ENCODE measurements around the gene DUSP9. TPM values are rescaled to one million over a fixed set of nuclear protein-coding genes. Genes with fewer than 3 reads are reported as not detected.

Gene DUSP9
- total and polyA plus RNA-seq, 10 of the 15 experiments (the other 5 are each of a cell fraction or from before 2014, with no cell fraction given), result 0.10 TPM; not detected in 9

- Histone ChIP-seq H3K9ac (ENCODE audit: control insufficient read depth, insufficient read depth, low read length) (no peak overlapping the region), H3K27me3 (replicated peaks in 1 of 2; ENCODE audit: control insufficient read depth in 2 of 2, insufficient read depth in 2 of 2, low read length in 1 of 2) (no peaks in the 10 kb centered on the region), H3K4me1 (ENCODE audit: control insufficient read depth, insufficient read depth, low read length) (no peaks in the 10 kb centered on the region), H3K27ac (ENCODE audit: control insufficient read depth, insufficient read depth) (no peak overlapping the region), H4K20me1 (ENCODE audit: control insufficient read depth, insufficient read depth) (no peaks in the 10 kb centered on the region), H3K4me2 (ENCODE audit: control insufficient read depth, insufficient read depth) (no peak overlapping the region), H3K79me2 (ENCODE audit: control insufficient read depth, insufficient read depth, low read length) (no peaks in the 10 kb centered on the region), H3K9me3 (replicated peaks; ENCODE audit: control insufficient read depth, insufficient read depth, low read length) (no peaks in the 10 kb centered on the region; the same call in 2 of the 3 replicates), H3K36me3 (ENCODE audit: control insufficient read depth in 2 of 2, insufficient read depth in 2 of 2, low read length in 1 of 2) (no peaks in the 10 kb centered on the region), H3K4me3 (no peak overlapping the region), H2AFZ (ENCODE audit: control insufficient read depth, low read depth, low read length) (no peak overlapping the region)
- WGBS (ENCODE audit: insufficient coverage, insufficient replicate concordance, low lambda C conversion rate, missing lambda C conversion rate), result 55% methylated on average over 27 of the region's 27 CpGs
- ATAC-seq (no peak), DNase-seq (ENCODE audit: low read depth, low spot score) (no peak), FAIRE-seq (no peak)
- intact Hi-C loops (cut with micrococcal nuclease; ENCODE audit: unreplicated experiment) (no loop called here), in situ Hi-C loops (cut with MboI) (loop anchor here (5.0 to 10.0 kb wide), 2 partner anchors 63 to 725 kb away; no protein-coding TSS in a partner anchor)
- BruUV-seq (replicated peaks), result no TSS peak
- ChIA-PET CTCF (interaction anchor here (0.6 kb wide), 1 partner anchor 328 kb away, joined by 3 read pairs; no protein-coding TSS in a partner anchor), RAD21 (ENCODE audit: unreplicated experiment) (interaction anchor here (0.7 kb wide), 1 partner anchor 115 kb away, joined by 3 read pairs; no protein-coding TSS in a partner anchor), SMC1A (ENCODE audit: uncharacterized antibody, unreplicated experiment) (no interaction called here), POLR2A (no interaction called here)
- TF ChIP-seq KLF5 (IDR thresholded peaks at IDR 0.05; ENCODE audit: partially characterized antibody), result no peak
- no peak for TF ChIP-seq USF1 (IDR thresholded peaks at IDR 0.05; ENCODE audit: borderline replicate concordance, extremely low read length, insufficient read depth, low read depth, low read length)
- no peak for TF ChIP-seq POLR2AphosphoS2 (IDR thresholded peaks at IDR 0.05; ENCODE audit: low read depth, low read length)
- no peak for TF ChIP-seq ASH2L (IDR thresholded peaks at IDR 0.05; ENCODE audit: borderline replicate concordance, low read depth)
- no peak for TF ChIP-seq SMC3 (IDR thresholded peaks at IDR 0.05; ENCODE audit: borderline replicate concordance, low read length)
- no peak for TF ChIP-seq ZNF274 (IDR thresholded peaks at IDR 0.05; ENCODE audit: insufficient read depth, insufficient read length)
- TF ChIP-seq ESRRA (IDR thresholded peaks at IDR 0.05; ENCODE audit: low read length), result no peak
- TF ChIP-seq MYB (IDR thresholded peaks at IDR 0.05; ENCODE audit: borderline replicate concordance, low read depth, low read length), result no peak
- TF ChIP-seq RBBP5 (conservative IDR thresholded peaks at IDR 0.05), result no peak
- no peak for TF ChIP-seq E2F8 (IDR thresholded peaks at IDR 0.05; ENCODE audit: low read depth, partially characterized antibody)
Measured at GRCh38 chrX:153671589-153672530, 24.9 kb downstream of the DUSP9 start.

Data from GM12878 (cell line).